AML-193 (cell line): ENCODE measurements around the gene ARHGEF26.
A peak's percentile ranks its signal among the peaks of the same experiment; 100 is the strongest.

Source experiments
- DNase-seq, 2 experiments: peaks; one replicate each; lab custom pipeline; 2025; lab: John Stamatoyannopoulos, UW

Gene ARHGEF26

DNA sequence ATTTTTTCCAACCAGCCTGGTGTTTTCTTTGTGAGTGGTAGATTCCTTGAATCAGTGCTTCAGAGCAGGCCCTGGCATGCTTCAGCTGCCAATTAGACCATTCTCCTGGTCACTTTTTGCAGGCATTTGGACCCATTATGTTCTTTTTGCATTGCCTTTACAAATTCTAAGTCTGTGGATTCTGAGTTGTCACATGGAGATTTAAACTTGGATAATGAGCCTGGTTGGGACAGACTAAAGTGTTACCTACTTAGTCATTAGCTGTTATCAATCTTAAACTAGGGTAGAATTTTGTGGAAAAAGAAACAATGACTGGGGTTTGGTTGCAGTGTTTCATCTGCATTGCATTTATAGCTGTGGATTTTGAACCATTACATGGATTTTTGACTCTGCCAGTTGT is 40.6 kb downstream of the ARHGEF26 start:
- DNase-seq: no peak

DNA sequence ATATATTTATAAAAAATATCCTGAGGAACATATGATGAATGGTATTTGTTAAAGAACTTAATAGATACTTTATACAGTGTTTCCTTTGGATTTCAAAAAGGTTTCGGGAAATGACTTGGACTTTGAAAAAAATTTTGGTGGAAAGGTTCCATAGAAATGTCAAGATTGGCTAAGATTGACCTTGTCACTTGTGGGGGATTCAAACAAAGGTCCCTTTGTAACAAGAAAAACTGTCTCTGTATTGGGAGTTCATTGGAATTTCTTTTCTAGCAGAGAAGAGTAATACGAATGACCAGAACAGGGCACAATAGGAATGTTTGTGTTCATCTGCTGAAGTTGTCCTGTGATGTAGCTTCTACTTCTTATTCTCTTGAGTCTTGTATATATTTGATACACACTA is 43.2 kb downstream of the ARHGEF26 start:
- no peak for DNase-seq

DNA sequence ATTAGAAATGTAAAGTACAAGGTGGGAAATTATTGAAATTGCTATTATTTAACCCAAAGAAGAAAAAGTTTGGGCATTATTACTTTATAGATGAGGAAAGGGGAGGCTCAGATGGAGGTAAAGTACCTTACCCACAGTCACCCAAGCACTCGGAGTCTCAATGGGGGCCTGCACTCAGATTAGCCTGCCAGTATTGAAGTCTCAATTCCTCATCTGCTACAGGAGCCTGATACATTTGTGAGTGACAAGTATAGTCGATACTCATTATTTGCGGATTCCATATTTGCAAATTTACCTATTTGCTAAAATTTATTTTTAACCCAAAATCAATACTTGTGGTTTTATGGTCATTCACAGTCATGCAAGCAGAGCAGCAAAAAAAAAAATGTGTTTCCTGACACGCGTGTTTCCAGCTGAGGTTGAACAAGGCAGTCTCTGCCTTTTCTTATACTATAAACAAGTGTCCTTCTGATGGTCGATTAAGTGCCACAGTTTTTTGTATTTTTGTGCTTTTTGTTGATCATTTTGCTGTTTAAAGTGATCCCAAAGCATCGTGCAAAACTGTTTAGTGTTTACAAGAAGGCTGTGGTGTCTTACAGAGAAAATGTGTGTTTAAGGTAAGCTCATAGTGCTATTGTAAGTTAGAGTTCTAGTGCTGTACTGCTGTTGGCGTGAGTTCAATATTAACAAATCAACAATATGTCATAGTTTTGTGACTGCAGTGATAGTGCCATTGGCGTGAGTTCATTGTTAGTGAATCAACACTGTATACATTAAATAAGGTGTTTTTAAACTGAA is 48.0 kb downstream of the ARHGEF26 start:
- no peak for DNase-seq

DNA sequence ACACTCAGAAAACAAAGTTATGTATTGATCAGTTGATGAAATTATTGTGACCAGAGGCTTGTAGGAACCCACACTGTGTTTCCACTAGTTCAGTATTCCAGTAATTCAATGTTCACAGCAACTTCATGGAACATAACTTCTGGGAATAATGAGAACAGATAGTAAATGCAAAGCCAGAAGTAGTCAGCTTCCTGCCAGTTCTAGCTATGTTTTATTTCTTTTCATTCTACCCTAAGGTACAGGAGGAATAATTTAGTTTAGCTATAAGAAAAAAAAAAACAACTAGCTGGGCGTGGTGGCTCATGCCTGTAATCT is 48.6 kb downstream of the ARHGEF26 start:
- no peak for DNase-seq

DNA sequence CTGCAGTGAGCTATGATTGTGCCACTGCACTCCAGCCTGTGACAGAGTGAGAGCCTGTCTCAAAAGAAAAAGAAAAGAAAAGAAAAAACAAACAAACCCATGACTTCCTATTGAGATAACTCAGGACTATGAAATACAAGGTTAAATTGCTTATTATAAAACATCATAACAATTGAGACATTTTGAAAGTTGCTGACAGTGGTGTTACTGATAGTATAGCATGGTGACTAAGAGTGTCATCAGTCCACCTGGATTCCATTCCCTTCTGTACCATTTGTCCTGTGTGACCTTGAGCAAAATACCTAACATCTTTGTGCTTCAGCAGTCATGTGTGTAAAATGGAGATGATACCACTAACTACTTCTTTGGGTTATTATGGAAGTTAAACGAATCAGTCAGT is 49.1 kb downstream of the ARHGEF26 start:
- no peak for DNase-seq

DNA sequence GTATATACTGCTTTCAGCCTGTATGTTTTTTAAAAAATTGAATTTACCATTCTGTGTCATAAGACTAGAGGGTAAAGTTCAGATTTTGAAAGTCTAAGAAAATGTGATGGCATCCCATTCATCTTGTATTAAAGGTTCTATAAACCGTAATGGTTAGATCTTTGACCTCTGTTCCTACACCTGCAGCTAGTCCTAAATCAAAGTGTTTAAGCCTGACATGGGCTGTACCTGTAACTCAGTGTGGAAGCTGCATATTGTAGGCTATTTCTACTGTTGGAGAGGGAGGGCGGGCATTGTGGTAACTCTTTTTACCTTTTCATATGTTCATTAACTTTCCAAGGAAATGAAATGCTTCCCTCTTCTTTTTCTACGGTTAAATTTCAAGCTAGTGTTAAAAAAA is 53.9 kb downstream of the ARHGEF26 start:
- no peak for DNase-seq

DNA sequence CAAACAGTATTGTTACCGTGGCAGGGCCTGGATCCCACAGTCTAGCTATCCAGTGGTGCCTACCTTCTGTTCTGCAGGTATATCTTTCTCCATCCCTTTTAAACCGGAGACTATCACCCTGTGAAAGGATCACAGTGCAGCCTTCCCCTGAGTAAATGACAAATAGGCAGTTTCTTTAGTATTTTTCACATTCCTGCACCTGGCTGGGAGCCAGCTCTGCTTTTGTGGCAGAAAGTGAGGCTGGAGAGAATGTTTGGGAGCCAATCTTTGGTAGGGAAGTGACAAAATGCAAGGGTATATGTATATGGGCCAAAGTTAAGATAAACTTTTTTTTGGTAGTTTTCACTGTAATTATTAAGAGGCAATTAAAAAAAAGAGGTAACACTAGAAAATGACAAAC is 54.8 kb downstream of the ARHGEF26 start:
- DNase-seq: no peak

DNA sequence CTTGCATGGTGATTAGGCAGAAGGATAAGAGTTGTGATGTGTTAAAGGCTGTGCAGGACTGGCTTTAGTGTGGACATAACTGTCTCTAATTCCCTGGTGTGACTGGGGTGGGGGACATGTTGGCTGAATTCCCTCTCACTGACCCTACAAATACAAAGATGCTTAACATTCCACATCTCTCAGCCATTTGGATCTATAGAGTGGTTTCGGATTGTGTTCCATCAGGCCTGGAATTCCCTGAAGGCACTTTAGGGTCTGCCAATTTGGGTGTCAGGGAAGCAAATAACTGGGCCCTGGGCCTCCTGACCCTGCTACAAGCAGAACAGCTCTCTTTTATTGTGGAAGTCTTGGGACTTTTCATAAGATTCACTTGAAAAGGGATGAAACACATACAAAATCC is 56.2 kb downstream of the ARHGEF26 start:
- DNase-seq: no peak

DNA sequence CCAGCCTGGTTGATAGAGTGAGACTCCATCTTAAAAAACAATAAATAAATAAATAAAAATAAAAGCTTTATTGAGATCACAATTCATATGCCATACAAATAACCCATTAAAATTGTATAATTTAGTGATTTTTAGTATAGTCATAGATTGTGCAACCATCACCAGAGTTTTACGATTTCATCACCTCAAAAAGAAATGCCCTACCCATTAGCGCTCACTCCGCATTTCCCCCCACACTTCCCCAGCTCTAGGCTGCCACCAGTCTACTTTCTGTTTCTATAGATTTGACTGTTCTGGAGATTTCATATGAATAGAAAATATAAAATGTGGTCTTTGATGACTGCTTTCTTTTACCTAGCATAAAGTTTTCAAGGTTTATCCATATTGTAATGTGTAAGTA is 57.0 kb downstream of the ARHGEF26 start:
- peak; percentile 14 to 15 for DNase-seq

DNA sequence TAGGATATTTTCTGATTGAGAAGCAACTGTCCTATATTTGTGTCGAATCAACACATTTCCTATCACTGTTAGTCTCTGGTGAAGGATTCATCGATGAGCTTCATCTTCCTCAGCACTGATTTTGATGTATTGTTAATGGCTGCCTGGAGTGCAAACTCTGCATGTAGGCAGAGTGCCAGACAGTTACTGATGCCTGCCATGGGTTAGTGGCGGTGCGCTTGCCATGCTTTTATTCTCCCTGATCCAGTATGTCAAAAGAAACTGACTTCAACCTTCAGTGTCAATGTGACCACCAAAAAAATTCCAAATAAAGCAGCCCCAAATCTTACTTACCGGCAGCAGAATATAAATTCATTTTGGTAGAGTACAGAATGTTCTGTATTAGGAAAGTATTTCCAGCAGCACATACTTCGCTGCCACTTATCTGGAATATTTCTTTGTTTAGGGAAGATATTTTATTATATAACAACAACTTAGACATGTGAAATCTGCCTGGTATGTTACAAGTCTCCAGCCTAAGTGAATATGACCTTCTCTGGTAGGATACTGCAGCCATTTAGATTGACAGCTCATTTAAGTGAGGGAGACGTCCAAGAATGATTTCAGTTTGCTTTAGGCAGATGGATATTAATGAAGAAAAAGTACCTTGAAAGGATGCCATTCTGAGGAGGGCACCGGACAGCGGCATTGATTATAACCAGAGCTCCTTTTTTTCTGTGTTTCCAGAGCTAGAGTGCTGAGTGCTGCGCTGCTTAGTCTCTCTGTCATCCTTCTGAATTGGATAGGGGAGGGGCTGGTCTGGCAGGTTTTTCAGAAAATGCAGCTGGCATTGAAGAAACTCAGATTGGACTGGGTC is 59.9 kb downstream of the ARHGEF26 start:
- no peak for DNase-seq

DNA sequence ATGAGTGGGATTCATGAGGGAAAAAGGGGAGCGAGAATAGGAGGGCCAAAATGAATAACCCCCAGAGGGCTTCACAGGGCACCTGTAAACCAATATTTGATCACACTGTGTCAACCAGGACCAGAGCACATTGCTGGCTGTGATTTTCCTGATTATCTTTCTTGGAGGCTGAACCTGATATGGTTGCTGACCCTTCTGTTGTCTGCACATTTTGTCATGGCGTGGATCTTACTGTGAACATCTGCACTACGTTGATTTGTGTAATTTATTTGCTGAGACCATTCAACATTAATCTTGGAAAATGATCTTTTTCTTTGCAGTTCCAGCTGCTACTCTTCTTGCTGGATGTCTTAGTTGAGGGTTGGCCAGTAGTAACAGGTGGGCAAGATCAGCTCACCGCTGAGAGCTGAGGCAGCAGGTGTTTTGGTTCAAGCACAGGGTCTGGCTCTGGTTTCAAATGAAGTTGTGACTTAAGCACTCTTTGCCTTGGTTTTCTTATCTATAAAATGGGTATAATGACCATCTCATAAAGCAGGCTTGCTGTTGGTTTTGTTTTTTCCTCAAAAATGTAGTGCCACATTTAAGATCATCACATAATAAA is 61.2 kb downstream of the ARHGEF26 start:
- DNase-seq: no peak

DNA sequence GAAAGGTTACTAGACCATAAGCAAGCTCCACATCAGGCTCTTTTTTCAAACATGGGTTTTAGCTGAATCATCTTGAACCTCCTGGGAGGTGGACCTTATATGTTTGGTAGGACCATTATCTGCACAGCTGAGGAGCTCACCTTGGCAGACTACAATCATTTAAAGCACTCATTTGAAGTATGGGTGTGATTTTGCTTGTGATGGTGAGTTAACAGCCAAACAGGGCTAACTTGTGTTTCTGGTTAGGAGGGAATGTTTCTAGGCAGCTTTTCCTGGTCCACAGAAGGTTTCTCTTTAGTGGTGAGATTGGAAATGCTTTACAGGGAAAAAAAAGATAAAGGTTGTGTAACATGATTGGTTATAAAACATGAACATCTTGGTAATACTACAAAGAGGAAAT is 61.8 kb downstream of the ARHGEF26 start:
- no peak for DNase-seq

DNA sequence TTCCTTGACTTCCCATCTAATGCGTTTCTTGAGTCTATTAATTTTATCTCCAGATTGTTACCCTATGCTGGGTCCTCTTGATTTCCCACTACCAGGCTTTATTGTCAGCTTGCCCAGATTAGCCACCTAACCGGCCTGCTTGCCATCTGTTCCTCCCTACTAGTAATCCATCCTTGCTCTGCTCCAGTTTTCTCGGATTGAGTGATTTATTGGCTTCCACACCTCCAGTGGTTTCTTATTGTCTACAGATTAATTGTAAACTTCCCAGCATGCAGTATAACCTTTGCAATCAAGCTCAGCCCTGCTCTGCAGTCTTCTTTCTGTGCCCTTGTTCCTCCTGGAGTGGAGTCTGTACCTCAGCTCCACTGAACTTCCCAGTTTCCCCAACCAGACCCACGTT is 63.4 kb downstream of the ARHGEF26 start:
- no peak for DNase-seq

DNA sequence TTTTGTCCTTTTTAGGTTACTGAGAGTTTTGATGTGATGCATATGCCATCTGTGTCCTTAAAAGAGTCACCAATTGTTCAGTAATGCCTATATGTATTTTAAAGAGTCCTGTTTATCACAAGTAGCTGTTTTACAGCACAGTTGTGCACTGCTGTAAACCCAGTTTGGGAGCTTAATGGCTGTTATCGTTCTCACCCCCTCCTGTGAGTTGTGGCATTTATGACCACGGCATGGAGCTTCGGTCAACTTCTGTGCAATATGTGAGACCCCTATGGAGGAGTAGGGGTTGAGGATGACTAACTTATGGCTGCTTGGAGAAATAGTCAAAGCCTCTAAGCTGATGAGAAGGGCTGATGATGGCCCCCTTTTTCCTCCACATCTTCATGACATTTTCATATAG is 67.2 kb downstream of the ARHGEF26 start:
- no peak for DNase-seq

DNA sequence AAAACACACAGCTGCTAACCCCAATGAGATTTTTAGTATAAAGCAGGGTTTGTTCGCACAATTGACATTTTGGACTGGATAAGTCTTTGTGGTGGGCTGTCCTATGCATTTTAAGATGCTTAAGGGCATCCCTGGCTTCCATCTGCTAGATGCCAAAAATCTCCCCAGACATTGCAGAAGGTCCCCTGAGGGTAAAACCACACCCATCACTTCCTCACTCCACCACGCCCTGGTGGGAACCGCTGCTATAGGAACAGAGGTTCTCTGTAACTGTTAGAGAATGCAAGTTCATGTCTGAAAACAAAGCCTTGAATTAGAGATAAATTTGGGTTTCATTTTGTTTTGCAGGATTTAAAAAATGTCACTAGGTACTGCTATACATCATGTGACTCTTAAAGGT is 67.7 kb downstream of the ARHGEF26 start:
- no peak for DNase-seq

DNA sequence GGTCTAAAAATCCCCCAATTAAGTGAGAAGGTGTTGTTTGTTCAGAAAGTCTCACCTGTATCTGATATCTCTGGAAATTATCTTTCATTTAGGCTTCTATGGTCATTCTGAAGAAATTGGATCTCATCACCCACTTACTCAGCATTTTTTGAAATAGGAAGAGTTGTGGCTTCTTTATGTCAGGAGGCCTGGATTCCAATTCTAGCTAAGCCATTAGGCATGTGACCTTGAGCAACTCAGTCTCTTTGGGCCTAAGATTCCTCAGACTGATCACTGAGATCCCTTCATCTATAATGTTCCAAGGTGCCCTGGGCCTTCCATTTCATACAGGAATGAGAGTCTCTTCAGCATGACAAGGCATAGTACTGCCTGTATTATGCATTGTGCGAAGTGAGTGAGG is 70.3 kb downstream of the ARHGEF26 start:
- DNase-seq: no peak

DNA sequence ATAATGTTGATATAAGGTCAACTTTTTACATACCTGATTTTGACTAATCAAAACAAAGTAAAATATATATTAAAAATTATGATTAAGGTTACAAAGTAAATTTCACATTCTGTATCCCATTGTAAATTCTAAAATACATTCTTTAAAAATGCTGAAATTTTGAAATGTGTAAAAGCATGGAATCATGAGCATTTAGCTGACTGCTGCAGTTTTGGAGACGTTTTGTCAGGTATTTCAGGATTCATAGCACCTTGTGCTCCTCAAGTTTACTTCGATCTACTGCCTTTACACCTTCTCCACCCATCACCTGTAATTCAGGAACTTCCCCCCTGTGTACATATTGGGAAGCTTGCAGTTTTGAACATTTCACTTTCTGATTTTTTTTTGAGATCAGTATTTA is 71.0 kb downstream of the ARHGEF26 start:
- DNase-seq: no peak

DNA sequence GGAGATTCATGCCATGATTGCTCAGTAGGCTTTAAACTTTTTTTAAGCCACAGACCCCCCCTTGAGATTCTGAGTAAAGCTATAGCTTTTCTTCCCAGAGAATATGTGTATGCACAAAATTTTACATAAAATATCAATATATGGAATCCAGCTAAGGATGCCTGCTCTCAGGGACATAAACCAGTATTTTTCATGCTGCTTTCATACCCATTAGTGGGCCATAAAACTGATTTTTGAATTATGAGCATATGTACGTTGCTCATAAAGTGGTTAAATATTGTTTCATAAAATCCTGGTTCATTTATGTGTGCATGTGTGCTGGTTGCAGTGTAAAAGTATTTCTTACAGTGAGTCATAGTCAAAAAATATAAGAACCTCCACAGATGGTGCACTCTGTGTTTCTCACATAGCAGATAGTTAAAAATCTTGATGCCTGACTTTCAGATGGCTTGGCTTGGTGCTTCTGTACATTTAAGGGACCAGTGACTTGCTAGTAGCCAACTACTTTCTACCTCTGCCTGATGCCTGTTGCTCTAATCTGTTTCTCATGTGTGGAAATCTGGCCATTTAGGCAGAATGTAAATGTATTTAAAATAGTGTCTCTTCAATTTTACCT is 71.9 kb downstream of the ARHGEF26 start:
- DNase-seq: no peak

DNA sequence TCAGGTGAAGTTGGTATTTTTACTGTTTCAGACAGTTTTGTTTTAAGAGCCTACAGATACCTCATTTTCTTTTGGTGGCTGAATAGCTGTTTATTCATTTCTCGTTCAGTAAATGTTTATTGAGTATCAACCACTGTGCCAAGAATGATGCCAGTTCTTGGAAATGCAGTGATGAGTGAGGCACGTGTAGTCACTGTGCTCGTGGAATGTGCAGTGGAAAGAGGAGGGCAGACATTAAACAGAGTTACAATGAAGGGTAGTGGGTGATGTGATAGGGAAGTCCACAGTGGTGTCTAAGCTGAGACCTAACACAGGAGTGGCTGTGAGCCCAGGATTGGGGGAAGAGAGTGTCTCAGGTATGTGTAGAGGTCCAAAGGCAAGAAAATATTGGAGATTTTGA is 73.7 kb downstream of the ARHGEF26 start:
- no peak for DNase-seq

DNA sequence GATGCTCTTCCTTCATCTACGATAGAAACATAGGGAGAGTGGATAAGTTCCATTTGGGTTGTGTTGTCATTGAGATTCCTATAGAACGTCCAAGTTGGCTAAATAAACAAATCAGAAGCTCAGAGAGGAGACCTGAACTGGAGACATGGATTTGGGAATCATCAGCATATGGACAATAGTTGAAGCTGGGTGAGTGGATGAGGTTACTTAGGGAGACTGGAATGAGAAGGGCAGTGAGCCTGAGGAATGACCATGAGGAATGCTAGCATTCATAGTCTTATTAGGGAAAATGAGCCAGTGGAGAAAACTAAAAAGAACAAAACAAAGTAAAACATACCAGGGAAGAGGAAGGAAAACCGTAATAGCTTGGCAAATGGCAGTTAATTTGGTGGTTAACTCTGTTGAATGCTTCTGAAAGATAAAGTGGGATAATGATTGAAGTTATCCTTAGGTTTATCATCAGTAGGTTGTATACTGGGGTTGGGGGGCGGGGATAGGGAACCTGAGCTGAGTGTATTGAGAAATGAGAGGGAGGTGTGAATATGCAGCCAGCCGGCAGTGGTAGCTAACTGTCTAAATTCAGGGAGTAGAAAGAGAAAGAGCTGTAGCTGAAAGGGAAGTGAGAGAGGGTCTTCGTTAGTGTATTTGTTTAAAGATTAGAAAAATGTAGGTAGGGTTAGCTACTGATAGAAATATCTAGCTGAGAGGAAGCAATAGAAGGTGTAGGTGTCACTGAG is 74.6 kb downstream of the ARHGEF26 start:
- DNase-seq: no peak

DNA sequence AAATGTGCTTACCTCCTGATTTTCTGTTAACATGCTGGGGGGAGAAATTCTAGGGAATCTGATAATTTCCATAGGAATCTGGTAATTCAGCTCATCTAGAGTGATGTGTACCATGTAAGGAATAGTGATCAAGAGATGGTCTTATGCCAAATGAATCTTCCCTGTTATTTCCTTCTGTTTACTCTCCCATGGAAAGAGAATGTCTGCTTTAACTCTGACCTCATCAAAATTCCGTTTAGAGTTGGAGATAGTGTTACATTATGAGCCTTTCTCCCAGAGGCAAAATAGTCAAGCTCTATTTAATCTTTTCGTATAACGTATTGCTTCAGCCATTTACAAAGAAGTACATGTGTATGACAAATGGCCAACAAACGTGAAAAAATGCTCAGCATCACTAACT is 76.6 kb downstream of the ARHGEF26 start:
- no peak for DNase-seq

DNA sequence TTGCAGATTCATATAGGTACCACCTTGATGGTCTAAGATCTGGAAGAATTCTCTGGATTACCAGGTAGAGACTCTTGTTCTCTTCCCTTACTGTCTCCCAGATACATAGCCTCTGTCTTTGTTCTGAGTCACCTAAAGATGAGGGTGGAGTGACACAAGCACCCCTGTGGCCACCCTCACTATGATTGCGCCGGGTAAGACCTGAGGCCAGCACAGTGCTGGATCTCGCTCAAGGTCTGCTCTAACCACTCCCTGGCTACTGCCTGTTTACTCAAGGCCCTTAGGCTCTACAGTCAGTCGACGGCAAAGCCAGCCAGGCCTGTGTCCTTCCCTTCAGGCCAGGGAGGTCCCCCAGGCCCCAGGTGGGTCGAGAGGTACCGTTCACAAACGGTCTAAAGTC is 88.3 kb downstream of the ARHGEF26 start:
- no peak for DNase-seq
